Neutrophil (primary cell): ENCODE results near the gene LIM2.

Source experiments
- H3K27ac ChIP-seq: fragments of 200-600 bp; sonication (generic); 2 replicates; pipeline ENCODE4 v1.5.1; 2016; ENCODE audit warnings: mild to moderate bottlenecking, moderate library complexity
- H3K27me3 ChIP-seq: fragments of 200-600 bp; sonication (generic); 2 replicates; pipeline ENCODE4 v1.6.0; 2016; ENCODE audit warnings: mild to moderate bottlenecking
- H3K36me3 ChIP-seq: fragments of 200-600 bp; sonication (generic); 2 replicates; pipeline ENCODE4 v1.5.1; 2017
- H3K4me1 ChIP-seq, 2 experiments: fragments of 200-600 bp in 1 of 2; sonication (generic) in 1 of 2; 1 replicate in 1 of 2; 2 replicates in 1 of 2; pipeline versions ENCODE4 v1.5.1 to v1.6.1; 2013 to 2016; ENCODE audit warnings: low read depth in 1 of 2, low read length in 1 of 2, mild to moderate bottlenecking in 1 of 2, moderate library complexity in 1 of 2; ENCODE audit not compliant: control insufficient read depth in 1 of 2, insufficient read depth in 1 of 2
- H3K4me3 ChIP-seq, 2 experiments: fragments of 200-600 bp in 1 of 2; sonication (generic) in 1 of 2; 1 replicate in 1 of 2; 2 replicates in 1 of 2; pipeline ENCODE4 v1.5.1; 2013 to 2016; ENCODE audit warnings: low read depth in 1 of 2, low read length in 1 of 2, mild to moderate bottlenecking in 1 of 2, moderate library complexity in 1 of 2
- H3K9me3 ChIP-seq: fragments of 200-600 bp; sonication (generic); 2 replicates; pipeline ENCODE4 v1.5.1; 2016
- TF ChIP-seq, protein P1 (sequence below): fragments of 200-600 bp; sonication (generic); IDR thresholded peaks from 2 replicates; pipeline ENCODE4 v1.5.1; 2016; ENCODE audit warnings: antibody characterized with exemption

LIM2 gene

DNA sequence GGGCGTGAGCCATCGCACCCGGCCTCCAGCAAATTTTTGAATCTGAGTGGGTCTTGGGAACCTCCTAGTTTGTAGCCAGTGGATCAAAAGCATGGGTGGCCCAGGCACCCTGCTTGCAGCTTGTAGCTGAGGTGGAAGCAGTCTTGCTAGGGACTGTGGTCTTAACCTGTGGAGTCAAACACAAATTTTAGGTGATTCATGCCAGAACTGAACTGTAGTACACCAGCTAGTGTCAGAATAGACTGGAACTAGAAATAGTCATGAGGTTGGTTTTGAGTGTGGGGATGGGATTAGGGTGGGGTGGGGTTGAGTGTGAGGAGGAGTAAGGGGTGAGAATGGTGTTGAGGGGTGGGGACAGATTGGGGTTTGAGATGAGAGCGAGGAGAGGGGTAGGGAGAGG lies 5.8 kb downstream of the LIM2 start:
- Histone ChIP-seq H3K27me3 (no peaks in the 10 kb centered on the region), H3K27ac (no peak overlapping the region), H3K4me1 (peaks cover 1 to 4% of the 10 kb centered on the region in 2 experiments), H3K36me3 (no peaks in the 10 kb centered on the region), H3K4me3 (no peak overlapping the region), H3K9me3 (no peaks in the 10 kb centered on the region)
- TF ChIP-seq, protein P1, sequence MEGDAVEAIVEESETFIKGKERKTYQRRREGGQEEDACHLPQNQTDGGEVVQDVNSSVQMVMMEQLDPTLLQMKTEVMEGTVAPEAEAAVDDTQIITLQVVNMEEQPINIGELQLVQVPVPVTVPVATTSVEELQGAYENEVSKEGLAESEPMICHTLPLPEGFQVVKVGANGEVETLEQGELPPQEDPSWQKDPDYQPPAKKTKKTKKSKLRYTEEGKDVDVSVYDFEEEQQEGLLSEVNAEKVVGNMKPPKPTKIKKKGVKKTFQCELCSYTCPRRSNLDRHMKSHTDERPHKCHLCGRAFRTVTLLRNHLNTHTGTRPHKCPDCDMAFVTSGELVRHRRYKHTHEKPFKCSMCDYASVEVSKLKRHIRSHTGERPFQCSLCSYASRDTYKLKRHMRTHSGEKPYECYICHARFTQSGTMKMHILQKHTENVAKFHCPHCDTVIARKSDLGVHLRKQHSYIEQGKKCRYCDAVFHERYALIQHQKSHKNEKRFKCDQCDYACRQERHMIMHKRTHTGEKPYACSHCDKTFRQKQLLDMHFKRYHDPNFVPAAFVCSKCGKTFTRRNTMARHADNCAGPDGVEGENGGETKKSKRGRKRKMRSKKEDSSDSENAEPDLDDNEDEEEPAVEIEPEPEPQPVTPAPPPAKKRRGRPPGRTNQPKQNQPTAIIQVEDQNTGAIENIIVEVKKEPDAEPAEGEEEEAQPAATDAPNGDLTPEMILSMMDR: no peak

GRCh38 chr19:51380379-51380778 lies 7.4 kb downstream of the LIM2 start:
- Histone ChIP-seq H3K36me3 (no peaks in the 10 kb centered on the region), H3K9me3 (no peaks in the 10 kb centered on the region), H3K4me3 (no peak overlapping the region), H3K4me1 (peaks cover 14 to 16% of the 10 kb centered on the region in 2 experiments), H3K27me3 (no peaks in the 10 kb centered on the region), H3K27ac (no peak overlapping the region)
- TF ChIP-seq, protein P1: no peak

GRCh38 chr19:51377422-51377821 lies 10.4 kb downstream of the LIM2 start:
- Histone ChIP-seq H3K4me1 (peaks cover 39 to 46% of the 10 kb centered on the region in 2 experiments), H3K36me3 (no peaks in the 10 kb centered on the region), H3K27ac (no peak overlapping the region), H3K4me3 (no peak overlapping the region), H3K9me3 (no peaks in the 10 kb centered on the region), H3K27me3 (no peaks in the 10 kb centered on the region)
- TF ChIP-seq, protein P1: no peak

GRCh38 chr19:51375504-51376221 lies 12.1 kb downstream of the LIM2 start:
- no peaks in the 10 kb centered on the region for H3K9me3 ChIP-seq
- no peaks in the 10 kb centered on the region for H3K36me3 ChIP-seq
- peak overlapping the region; percentile 85 for H3K27ac ChIP-seq
- peaks cover 57 to 63% of the 10 kb centered on the region in 2 experiments for H3K4me1 ChIP-seq
- TF ChIP-seq, protein P1: no peak
- H3K27me3 ChIP-seq: no peaks in the 10 kb centered on the region
- H3K4me3 ChIP-seq: no peak overlapping the region

GRCh38 chr19:51372649-51373504 lies 14.9 kb downstream of the LIM2 start, which contains the start of gene NKG7:
TSS of gene NKG7 (minus strand) at chr19:51372654. CDS start at chr19:51372535, 119 bp downstream.
- Histone ChIP-seq H3K9me3 (no peaks in the 10 kb centered on the region), H3K4me1 (peaks cover 82 to 85% of the 10 kb centered on the region in 2 experiments), H3K27me3 (no peaks in the 10 kb centered on the region), H3K4me3 (peak within 1 kb of the TSS; percentile 24 to 48), H3K36me3 (no peaks in the 10 kb centered on the region), H3K27ac (peak within 1 kb of the TSS; percentile 85)
- TF ChIP-seq, protein P1: no peak
